SK-N-SH (cell line): Measurements from ENCODE around the gene ZBTB46. TPM values are rescaled to one million over a fixed set of nuclear protein-coding genes. Genes with fewer than 3 reads are reported as not detected.

Experiments
- CTCF ChIA-PET: fragments of 300-600, 350-600 bp; formaldehyde crosslinking; extraction: SDS; loops from one replicate; lab custom pipeline; 2021; lab: Yijun Ruan, JAX
- POLR2A ChIA-PET: fragments of 350-600 bp; sonication (Branson Sonifier 250); formaldehyde crosslinking; extraction: SDS; loops from one replicate; lab custom pipeline; 2020; ENCODE audit warnings: antibody characterized with exemption, inconsistent platforms; lab: Yijun Ruan, JAX
- DNase-seq: peaks from one replicate; pipeline ENCODE4 v3.0.0; 2012
- H2AFZ ChIP-seq: fragments of 200-600 bp; sonication (generic); 2 replicates; pipeline ENCODE4 v1.8.1; 2016; ENCODE audit warnings: antibody characterized with exemption, mild to moderate bottlenecking, low read depth
- H3F3A ChIP-seq: fragments of 200-600 bp; sonication (generic); replicated peaks from 2 replicates; pipeline ENCODE3; 2016; ENCODE audit warnings: antibody characterized with exemption, mild to moderate bottlenecking; ENCODE audit not compliant: insufficient read depth
- H3K27ac ChIP-seq, 2 experiments: fragments of 200-500 bp in 1 of 2; fragments of 200-600 bp in 1 of 2; sonication (Bioruptor generic) in 1 of 2; sonication (generic), shearing (Covaris generic) in 1 of 2; 2 replicates each; pipeline versions ENCODE4 v1.5.1 to v1.6.1; 2014 to 2016; ENCODE audit warnings: low read depth in 2 of 2, inconsistent platforms in 1 of 2, low read length in 1 of 2, mild to moderate bottlenecking in 1 of 2, mixed read lengths in 1 of 2
- H3K27me3 ChIP-seq: fragments of 200-600 bp; sonication (generic), shearing (Covaris generic); 2 replicates; pipeline ENCODE4 v1.6.1; 2016; ENCODE audit warnings: mixed run types; ENCODE audit not compliant: insufficient read depth
- H3K36me3 ChIP-seq, 2 experiments: fragments of 200-500 bp in 1 of 2; fragments of 200-600 bp in 1 of 2; sonication (Bioruptor generic) in 1 of 2; sonication (generic) in 1 of 2; replicated peaks in 1 of 2; 2 replicates each; pipeline versions ENCODE3 to v1.5.1; 2014 to 2016; ENCODE audit warnings: low read length in 1 of 2, mild to moderate bottlenecking in 1 of 2; ENCODE audit not compliant: insufficient read depth in 2 of 2, control insufficient read depth in 1 of 2
- H3K4me1 ChIP-seq, 2 experiments: fragments of 200-500 bp in 1 of 2; fragments of 200-600 bp in 1 of 2; sonication (Bioruptor generic) in 1 of 2; sonication (generic), shearing (Covaris generic) in 1 of 2; 2 replicates each; pipeline versions ENCODE4 v1.5.1 to v1.6.1; 2014 to 2016; ENCODE audit warnings: low read depth in 1 of 2, low read length in 1 of 2, mixed run types in 1 of 2; ENCODE audit not compliant: insufficient read depth in 2 of 2, control insufficient read depth in 1 of 2
- H3K4me2 ChIP-seq: fragments of 200-600 bp; sonication (generic), shearing (Covaris generic); 2 replicates; pipeline ENCODE4 v1.6.1; 2017; ENCODE audit warnings: mixed run types
- H3K4me3 ChIP-seq, 2 experiments: fragments of 200-500 bp in 1 of 2; fragments of 200-600 bp in 1 of 2; sonication (Bioruptor generic) in 1 of 2; sonication (generic), shearing (Covaris generic) in 1 of 2; 2 replicates each; pipeline versions ENCODE4 v1.5.1 to v1.8.1; 2014 to 2016; ENCODE audit warnings: low read depth in 2 of 2, inconsistent platforms in 1 of 2, low read length in 1 of 2, mild to moderate bottlenecking in 1 of 2, mixed read lengths in 1 of 2, moderate library complexity in 1 of 2
- H3K79me2 ChIP-seq: fragments of 200-600 bp; sonication (generic); 2 replicates; pipeline ENCODE4 v1.8.1; 2017; ENCODE audit warnings: mild to moderate bottlenecking; ENCODE audit not compliant: insufficient read depth
- H3K9ac ChIP-seq: fragments of 200-600 bp; sonication (generic); 2 replicates; pipeline ENCODE4 v1.6.1; 2017; ENCODE audit warnings: mixed run types
- H3K9me2 ChIP-seq: fragments of 200-600 bp; sonication (generic); 2 replicates; pipeline ENCODE4 v1.6.1; 2017; ENCODE audit warnings: mixed run types
- H3K9me3 ChIP-seq: fragments of 200-600 bp; sonication (generic); 2 replicates; pipeline ENCODE4 v1.6.1; 2017; ENCODE audit warnings: mixed run types, mild to moderate bottlenecking, moderate library complexity
- H4K20me1 ChIP-seq: fragments of 200-600 bp; sonication (generic); 2 replicates; pipeline ENCODE4 v1.6.1; 2017; ENCODE audit warnings: mild to moderate bottlenecking, mixed run types; ENCODE audit not compliant: insufficient read depth
- CHD2 ChIP-seq: fragments of 150-350 bp; IDR thresholded peaks from 2 replicates; pipeline ENCODE4 v1.6.1; 2018; ENCODE audit warnings: low read length; ENCODE audit not compliant: partially characterized antibody
- ELF1 ChIP-seq: IDR thresholded peaks from 2 replicates; pipeline ENCODE4 v1.4.0; 2012
- EP300 ChIP-seq, 2 experiments: IDR thresholded peaks; 2 replicates each; pipeline versions ENCODE4 v1.4.0 to v1.6.1; 2012; ENCODE audit warnings: borderline replicate concordance in 1 of 2, low read depth in 1 of 2, low read length in 1 of 2
- FOSL2 ChIP-seq: IDR thresholded peaks from 2 replicates; pipeline ENCODE4 v1.4.0; 2012; ENCODE audit warnings: low read depth, mild to moderate bottlenecking, moderate library complexity, borderline replicate concordance
- GABPA ChIP-seq: IDR thresholded peaks from 2 replicates; pipeline ENCODE4 v1.4.0; 2012; ENCODE audit warnings: low read depth, mild to moderate bottlenecking
- GATA2 ChIP-seq: sonication (generic); formaldehyde crosslinking; IDR thresholded peaks from 2 replicates; pipeline ENCODE4 v1.5.0; 2020; ENCODE audit warnings: mild to moderate bottlenecking, missing genetic modification reagents
- IRF3 ChIP-seq: fragments of 150-350 bp; IDR thresholded peaks from 2 replicates; pipeline ENCODE4 v1.6.1; 2016; ENCODE audit warnings: mild to moderate bottlenecking, low read depth, low read length
- RAD21 ChIP-seq: IDR thresholded peaks from 2 replicates; pipeline ENCODE4 v1.6.1; 2012; ENCODE audit warnings: mild to moderate bottlenecking, low read length
- RCOR1 ChIP-seq: fragments of 150-350 bp; IDR thresholded peaks from 2 replicates; pipeline ENCODE4 v1.6.1; 2017; ENCODE audit warnings: antibody characterized with exemption, low read length
- SMC3 ChIP-seq: IDR thresholded peaks from 2 replicates; pipeline ENCODE4 v1.6.1; 2012; ENCODE audit warnings: low read depth, low read length, improper control_type of control experiment
- TEAD4 ChIP-seq: IDR thresholded peaks from 2 replicates; pipeline ENCODE4 v1.4.0; 2012; ENCODE audit warnings: mild to moderate bottlenecking, borderline replicate concordance; ENCODE audit not compliant: insufficient read depth
- USF1 ChIP-seq: IDR thresholded peaks from 2 replicates; pipeline ENCODE4 v1.4.0; 2012; ENCODE audit warnings: low read depth, borderline replicate concordance
- YY1 ChIP-seq: IDR thresholded peaks from 2 replicates; pipeline ENCODE4 v1.4.0; 2012; ENCODE audit warnings: low read depth, mild to moderate bottlenecking
- WGBS: methylation state at CpG from one replicate; pipeline ENCODE4 v1.1.6; 2017; ENCODE audit warnings: low lambda C conversion rate; 5-methylcytosine and 5-hydroxymethylcytosine counted together
- polyA plus RNA-seq, 3 experiments: library from polyadenylated mRNA; depleted of rRNA; stranded (reverse); fragments of >200 nt; gene quantifications; 2 replicates each; pipeline ENCODE4 v1.2.3, GENCODE V29; 2012
- TF ChIP-seq, protein P1 (sequence below): fragments of 200-600 bp; sonication (generic); IDR thresholded peaks from 2 replicates; pipeline ENCODE4 v1.6.1; 2017; ENCODE audit warnings: antibody characterized with exemption, mild to moderate bottlenecking, moderate library complexity
- TF ChIP-seq, protein P2 (sequence below): IDR thresholded peaks from 2 replicates; pipeline ENCODE4 v1.6.1; 2012; ENCODE audit warnings: mild to moderate bottlenecking, low read depth, low read length, moderate library complexity

Gene ZBTB46
- polyA plus RNA-seq, 1 of the 3 experiments (the other 2 are of a cell fraction) = 0.15 TPM

DNA sequence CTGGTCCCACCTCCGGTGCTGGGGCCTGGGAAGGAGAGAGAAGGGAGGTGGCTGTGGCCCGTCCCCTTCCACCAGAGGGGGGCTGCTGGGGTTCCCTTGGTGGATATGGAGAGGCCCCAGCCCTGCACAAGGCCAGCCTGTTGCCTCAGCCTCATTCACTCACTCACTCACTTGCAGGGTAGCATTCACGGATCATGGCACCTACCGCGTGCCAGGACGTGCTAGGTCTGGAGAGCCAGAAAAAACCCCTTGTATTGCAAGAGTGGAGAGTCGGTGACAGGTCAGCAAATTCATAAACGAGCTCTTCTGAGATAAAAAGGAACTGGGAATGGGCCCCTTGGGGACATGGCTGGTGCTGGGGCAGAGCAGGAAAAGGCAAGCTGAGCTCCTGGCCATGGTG lies 6.4 kb upstream of the ZBTB46 start:
- H3K9ac ChIP-seq = no peak overlapping the region
- ChIA-PET POLR2A (no interaction called here), CTCF (no interaction called here)
- no peak for DNase-seq
- H3K4me1 ChIP-seq = peaks cover 5 to 19% of the 10 kb centered on the region in 2 experiments; a peak in 2 of 4 replicates
- H2AFZ ChIP-seq = no peak overlapping the region
- no peak overlapping the region for H3K4me3 ChIP-seq
- no peak overlapping the region for H3K27ac ChIP-seq
- no peaks in the 10 kb centered on the region for H3F3A ChIP-seq
- WGBS = 71% methylated on average over 8 of the region's 8 CpGs
- no peaks in the 10 kb centered on the region for H3K9me2 ChIP-seq
- H3K36me3 ChIP-seq = no peaks in the 10 kb centered on the region
- no peaks in the 10 kb centered on the region for H3K9me3 ChIP-seq
- no peaks in the 10 kb centered on the region for H3K79me2 ChIP-seq
- H3K27me3 ChIP-seq = no peaks in the 10 kb centered on the region
- H3K4me2 ChIP-seq = no peak overlapping the region
- TF ChIP-seq FOSL2 = no peak
- TF ChIP-seq SMC3 = no peak
- no peak for TF ChIP-seq USF1
- TF ChIP-seq, protein P1, sequence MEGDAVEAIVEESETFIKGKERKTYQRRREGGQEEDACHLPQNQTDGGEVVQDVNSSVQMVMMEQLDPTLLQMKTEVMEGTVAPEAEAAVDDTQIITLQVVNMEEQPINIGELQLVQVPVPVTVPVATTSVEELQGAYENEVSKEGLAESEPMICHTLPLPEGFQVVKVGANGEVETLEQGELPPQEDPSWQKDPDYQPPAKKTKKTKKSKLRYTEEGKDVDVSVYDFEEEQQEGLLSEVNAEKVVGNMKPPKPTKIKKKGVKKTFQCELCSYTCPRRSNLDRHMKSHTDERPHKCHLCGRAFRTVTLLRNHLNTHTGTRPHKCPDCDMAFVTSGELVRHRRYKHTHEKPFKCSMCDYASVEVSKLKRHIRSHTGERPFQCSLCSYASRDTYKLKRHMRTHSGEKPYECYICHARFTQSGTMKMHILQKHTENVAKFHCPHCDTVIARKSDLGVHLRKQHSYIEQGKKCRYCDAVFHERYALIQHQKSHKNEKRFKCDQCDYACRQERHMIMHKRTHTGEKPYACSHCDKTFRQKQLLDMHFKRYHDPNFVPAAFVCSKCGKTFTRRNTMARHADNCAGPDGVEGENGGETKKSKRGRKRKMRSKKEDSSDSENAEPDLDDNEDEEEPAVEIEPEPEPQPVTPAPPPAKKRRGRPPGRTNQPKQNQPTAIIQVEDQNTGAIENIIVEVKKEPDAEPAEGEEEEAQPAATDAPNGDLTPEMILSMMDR = no peak
- TF ChIP-seq, protein P2, sequence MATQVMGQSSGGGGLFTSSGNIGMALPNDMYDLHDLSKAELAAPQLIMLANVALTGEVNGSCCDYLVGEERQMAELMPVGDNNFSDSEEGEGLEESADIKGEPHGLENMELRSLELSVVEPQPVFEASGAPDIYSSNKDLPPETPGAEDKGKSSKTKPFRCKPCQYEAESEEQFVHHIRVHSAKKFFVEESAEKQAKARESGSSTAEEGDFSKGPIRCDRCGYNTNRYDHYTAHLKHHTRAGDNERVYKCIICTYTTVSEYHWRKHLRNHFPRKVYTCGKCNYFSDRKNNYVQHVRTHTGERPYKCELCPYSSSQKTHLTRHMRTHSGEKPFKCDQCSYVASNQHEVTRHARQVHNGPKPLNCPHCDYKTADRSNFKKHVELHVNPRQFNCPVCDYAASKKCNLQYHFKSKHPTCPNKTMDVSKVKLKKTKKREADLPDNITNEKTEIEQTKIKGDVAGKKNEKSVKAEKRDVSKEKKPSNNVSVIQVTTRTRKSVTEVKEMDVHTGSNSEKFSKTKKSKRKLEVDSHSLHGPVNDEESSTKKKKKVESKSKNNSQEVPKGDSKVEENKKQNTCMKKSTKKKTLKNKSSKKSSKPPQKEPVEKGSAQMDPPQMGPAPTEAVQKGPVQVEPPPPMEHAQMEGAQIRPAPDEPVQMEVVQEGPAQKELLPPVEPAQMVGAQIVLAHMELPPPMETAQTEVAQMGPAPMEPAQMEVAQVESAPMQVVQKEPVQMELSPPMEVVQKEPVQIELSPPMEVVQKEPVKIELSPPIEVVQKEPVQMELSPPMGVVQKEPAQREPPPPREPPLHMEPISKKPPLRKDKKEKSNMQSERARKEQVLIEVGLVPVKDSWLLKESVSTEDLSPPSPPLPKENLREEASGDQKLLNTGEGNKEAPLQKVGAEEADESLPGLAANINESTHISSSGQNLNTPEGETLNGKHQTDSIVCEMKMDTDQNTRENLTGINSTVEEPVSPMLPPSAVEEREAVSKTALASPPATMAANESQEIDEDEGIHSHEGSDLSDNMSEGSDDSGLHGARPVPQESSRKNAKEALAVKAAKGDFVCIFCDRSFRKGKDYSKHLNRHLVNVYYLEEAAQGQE = no peak
- no peak for TF ChIP-seq EP300 (IDR thresholded peaks at IDR 0.05; ENCODE audit: borderline replicate concordance in 1 of 2, low read depth in 1 of 2, low read length in 1 of 2)
- no peak for TF ChIP-seq YY1
- no peak for TF ChIP-seq TEAD4
- TF ChIP-seq GATA2 (CRISPR knock-in tag) = no peak
- TF ChIP-seq CHD2 = no peak
- TF ChIP-seq IRF3 = no peak
- no peak for TF ChIP-seq GABPA
- no peak for TF ChIP-seq RAD21
- no peak for TF ChIP-seq ELF1
- no peak for TF ChIP-seq RCOR1
- H4K20me1 ChIP-seq = no peaks in the 10 kb centered on the region
